H1 (cell line): ENCODE data around the gene GPRASP2. TPM values are rescaled to one million over a fixed set of nuclear protein-coding genes. Genes with fewer than 3 reads are reported as not detected.

Source experiments
- ASH2L ChIP-seq: fragments of 200-600, 300-600 bp; sonication (generic); IDR thresholded peaks from one replicate; pipeline ENCODE4 v1.7.1; 2017; ENCODE audit warnings: low read length
- BRCA1 ChIP-seq: IDR thresholded peaks from 2 replicates; pipeline ENCODE4 v1.6.1; 2012; ENCODE audit warnings: low read depth, low read length, improper control_type of control experiment
- CTBP2 ChIP-seq: IDR thresholded peaks from 2 replicates; pipeline ENCODE4 v1.7.0; 2011; ENCODE audit warnings: borderline replicate concordance, mild to moderate bottlenecking, moderate library complexity, mixed read lengths, low read length; ENCODE audit not compliant: insufficient read depth, insufficient read length
- KDM4A ChIP-seq: IDR thresholded peaks from one replicate; pipeline ENCODE4 v1.7.1; 2012; ENCODE audit warnings: low read depth, mild to moderate bottlenecking, moderate library complexity, low read length, inconsistent platforms; ENCODE audit not compliant: severe bottlenecking
- MAFK ChIP-seq: IDR thresholded peaks from 2 replicates; pipeline ENCODE4 v1.6.1; 2012; ENCODE audit warnings: low read depth, mild to moderate bottlenecking, improper control_type of control experiment, low read length
- POLR2A ChIP-seq, 2 experiments: IDR thresholded peaks; 1 replicate in 1 of 2; 2 replicates in 1 of 2; pipeline ENCODE4 v1.6.1; 2011; ENCODE audit warnings: low read depth in 2 of 2, low read length in 2 of 2, mild to moderate bottlenecking in 2 of 2; ENCODE audit errors: control extremely low read depth in 1 of 2
- SIN3A ChIP-seq, 2 experiments: IDR thresholded peaks in 1 of 2; conservative IDR thresholded peaks in 1 of 2; 2 replicates each; pipeline ENCODE4 v1.6.1; 2011 to 2012; ENCODE audit warnings: low read length in 2 of 2, improper control_type of control experiment in 1 of 2, low read depth in 1 of 2, mild to moderate bottlenecking in 1 of 2
- SP4 ChIP-seq: IDR thresholded peaks from 2 replicates; pipeline ENCODE4 v1.6.1; 2012; ENCODE audit warnings: low read length, inconsistent platforms
- polyA plus RNA-seq, 7 experiments: library from polyadenylated mRNA; depleted of rRNA in 3 of 7; stranded (reverse) in 5 of 7; unstranded in 2 of 7; fragments of >200 nt in 5 of 7; fragments of 200-250 nt in 2 of 7; gene quantifications; 1 replicate in 5 of 7; 2 replicates in 1 of 7; 4 replicates in 1 of 7; pipeline versions ENCODE4 v1.2.1 to v1.2.3, GENCODE V29; 2011 to 2013; ENCODE audit warnings: missing spikeins in 2 of 7, mixed read lengths in 2 of 7
- total RNA-seq: library from RNA; stranded (reverse); fragmentation: NEBNext Ultra II Directional; extraction: Animal tissue kit (Norgen Biotek cat#: 25700); gene quantifications from 2 replicates; pipeline ENCODE4 v1.2.1, GENCODE V29; 2021
- TF ChIP-seq, protein P1 (sequence below): fragments of 300-600 bp; sonication (generic); IDR thresholded peaks from 2 replicates; pipeline ENCODE4 v1.7.1; 2012; ENCODE audit warnings: low read length, moderate library complexity, mild to moderate bottlenecking, inconsistent platforms; ENCODE audit not compliant: insufficient replicate concordance
- TF ChIP-seq, protein P2 (sequence below): IDR thresholded peaks from 2 replicates; pipeline ENCODE4 v1.6.1; 2011; ENCODE audit warnings: low read length, improper control_type of control experiment

Gene GPRASP2
- total and polyA plus RNA-seq, 2 of the 8 experiments (the other 6 are each of a cell fraction or from before 2014, with no cell fraction given): 8.0 to 15.7 TPM

GRCh38 chrX:102708900-102709299 lies 3.3 kb upstream of the GPRASP2 start (continued):
- TF ChIP-seq, protein P1, sequence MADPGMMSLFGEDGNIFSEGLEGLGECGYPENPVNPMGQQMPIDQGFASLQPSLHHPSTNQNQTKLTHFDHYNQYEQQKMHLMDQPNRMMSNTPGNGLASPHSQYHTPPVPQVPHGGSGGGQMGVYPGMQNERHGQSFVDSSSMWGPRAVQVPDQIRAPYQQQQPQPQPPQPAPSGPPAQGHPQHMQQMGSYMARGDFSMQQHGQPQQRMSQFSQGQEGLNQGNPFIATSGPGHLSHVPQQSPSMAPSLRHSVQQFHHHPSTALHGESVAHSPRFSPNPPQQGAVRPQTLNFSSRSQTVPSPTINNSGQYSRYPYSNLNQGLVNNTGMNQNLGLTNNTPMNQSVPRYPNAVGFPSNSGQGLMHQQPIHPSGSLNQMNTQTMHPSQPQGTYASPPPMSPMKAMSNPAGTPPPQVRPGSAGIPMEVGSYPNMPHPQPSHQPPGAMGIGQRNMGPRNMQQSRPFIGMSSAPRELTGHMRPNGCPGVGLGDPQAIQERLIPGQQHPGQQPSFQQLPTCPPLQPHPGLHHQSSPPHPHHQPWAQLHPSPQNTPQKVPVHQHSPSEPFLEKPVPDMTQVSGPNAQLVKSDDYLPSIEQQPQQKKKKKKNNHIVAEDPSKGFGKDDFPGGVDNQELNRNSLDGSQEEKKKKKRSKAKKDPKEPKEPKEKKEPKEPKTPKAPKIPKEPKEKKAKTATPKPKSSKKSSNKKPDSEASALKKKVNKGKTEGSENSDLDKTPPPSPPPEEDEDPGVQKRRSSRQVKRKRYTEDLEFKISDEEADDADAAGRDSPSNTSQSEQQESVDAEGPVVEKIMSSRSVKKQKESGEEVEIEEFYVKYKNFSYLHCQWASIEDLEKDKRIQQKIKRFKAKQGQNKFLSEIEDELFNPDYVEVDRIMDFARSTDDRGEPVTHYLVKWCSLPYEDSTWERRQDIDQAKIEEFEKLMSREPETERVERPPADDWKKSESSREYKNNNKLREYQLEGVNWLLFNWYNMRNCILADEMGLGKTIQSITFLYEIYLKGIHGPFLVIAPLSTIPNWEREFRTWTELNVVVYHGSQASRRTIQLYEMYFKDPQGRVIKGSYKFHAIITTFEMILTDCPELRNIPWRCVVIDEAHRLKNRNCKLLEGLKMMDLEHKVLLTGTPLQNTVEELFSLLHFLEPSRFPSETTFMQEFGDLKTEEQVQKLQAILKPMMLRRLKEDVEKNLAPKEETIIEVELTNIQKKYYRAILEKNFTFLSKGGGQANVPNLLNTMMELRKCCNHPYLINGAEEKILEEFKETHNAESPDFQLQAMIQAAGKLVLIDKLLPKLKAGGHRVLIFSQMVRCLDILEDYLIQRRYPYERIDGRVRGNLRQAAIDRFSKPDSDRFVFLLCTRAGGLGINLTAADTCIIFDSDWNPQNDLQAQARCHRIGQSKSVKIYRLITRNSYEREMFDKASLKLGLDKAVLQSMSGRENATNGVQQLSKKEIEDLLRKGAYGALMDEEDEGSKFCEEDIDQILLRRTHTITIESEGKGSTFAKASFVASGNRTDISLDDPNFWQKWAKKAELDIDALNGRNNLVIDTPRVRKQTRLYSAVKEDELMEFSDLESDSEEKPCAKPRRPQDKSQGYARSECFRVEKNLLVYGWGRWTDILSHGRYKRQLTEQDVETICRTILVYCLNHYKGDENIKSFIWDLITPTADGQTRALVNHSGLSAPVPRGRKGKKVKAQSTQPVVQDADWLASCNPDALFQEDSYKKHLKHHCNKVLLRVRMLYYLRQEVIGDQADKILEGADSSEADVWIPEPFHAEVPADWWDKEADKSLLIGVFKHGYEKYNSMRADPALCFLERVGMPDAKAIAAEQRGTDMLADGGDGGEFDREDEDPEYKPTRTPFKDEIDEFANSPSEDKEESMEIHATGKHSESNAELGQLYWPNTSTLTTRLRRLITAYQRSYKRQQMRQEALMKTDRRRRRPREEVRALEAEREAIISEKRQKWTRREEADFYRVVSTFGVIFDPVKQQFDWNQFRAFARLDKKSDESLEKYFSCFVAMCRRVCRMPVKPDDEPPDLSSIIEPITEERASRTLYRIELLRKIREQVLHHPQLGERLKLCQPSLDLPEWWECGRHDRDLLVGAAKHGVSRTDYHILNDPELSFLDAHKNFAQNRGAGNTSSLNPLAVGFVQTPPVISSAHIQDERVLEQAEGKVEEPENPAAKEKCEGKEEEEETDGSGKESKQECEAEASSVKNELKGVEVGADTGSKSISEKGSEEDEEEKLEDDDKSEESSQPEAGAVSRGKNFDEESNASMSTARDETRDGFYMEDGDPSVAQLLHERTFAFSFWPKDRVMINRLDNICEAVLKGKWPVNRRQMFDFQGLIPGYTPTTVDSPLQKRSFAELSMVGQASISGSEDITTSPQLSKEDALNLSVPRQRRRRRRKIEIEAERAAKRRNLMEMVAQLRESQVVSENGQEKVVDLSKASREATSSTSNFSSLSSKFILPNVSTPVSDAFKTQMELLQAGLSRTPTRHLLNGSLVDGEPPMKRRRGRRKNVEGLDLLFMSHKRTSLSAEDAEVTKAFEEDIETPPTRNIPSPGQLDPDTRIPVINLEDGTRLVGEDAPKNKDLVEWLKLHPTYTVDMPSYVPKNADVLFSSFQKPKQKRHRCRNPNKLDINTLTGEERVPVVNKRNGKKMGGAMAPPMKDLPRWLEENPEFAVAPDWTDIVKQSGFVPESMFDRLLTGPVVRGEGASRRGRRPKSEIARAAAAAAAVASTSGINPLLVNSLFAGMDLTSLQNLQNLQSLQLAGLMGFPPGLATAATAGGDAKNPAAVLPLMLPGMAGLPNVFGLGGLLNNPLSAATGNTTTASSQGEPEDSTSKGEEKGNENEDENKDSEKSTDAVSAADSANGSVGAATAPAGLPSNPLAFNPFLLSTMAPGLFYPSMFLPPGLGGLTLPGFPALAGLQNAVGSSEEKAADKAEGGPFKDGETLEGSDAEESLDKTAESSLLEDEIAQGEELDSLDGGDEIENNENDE: no peak
- TF ChIP-seq SP4: no peak
- no peak for TF ChIP-seq CTBP2
- TF ChIP-seq POLR2A (IDR thresholded peaks at IDR 0.05; ENCODE audit: control extremely low read depth in 1 of 2, low read depth in 2 of 2, low read length in 2 of 2): no peak
- no peak for TF ChIP-seq SIN3A (conservative IDR thresholded peaks at IDR 0.05 in 1 of 2, IDR thresholded peaks at IDR 0.05 in 1 of 2; ENCODE audit: low read depth in 1 of 2, low read length in 2 of 2)
- no peak for TF ChIP-seq ASH2L
- TF ChIP-seq MAFK: no peak
- TF ChIP-seq, protein P2, sequence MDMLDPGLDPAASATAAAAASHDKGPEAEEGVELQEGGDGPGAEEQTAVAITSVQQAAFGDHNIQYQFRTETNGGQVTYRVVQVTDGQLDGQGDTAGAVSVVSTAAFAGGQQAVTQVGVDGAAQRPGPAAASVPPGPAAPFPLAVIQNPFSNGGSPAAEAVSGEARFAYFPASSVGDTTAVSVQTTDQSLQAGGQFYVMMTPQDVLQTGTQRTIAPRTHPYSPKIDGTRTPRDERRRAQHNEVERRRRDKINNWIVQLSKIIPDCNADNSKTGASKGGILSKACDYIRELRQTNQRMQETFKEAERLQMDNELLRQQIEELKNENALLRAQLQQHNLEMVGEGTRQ: no peak
- TF ChIP-seq BRCA1: no peak
- no peak for TF ChIP-seq KDM4A
